Skeletal muscle satellite cell (primary cell): Measurements from ENCODE around the gene DBF4. TPM values are rescaled to one million over a fixed set of nuclear protein-coding genes. Genes with fewer than 3 reads are reported as not detected.
"Not testable (repeated sequence)": the region's sequence is repeated elsewhere in the genome, so short reads cannot be mapped to it uniquely, and the experiment has no call there.

Experiments
- H3K27me3 ChIP-seq: 2 replicates; pipeline ENCODE4 v1.7.0; 2013; ENCODE audit warnings: low read length; ENCODE audit not compliant: control insufficient read depth, insufficient read depth
- H3K36me3 ChIP-seq: 2 replicates; pipeline ENCODE4 v1.7.0; 2013; ENCODE audit warnings: mild to moderate bottlenecking, control low read depth, low read length; ENCODE audit not compliant: insufficient read depth
- H3K4me1 ChIP-seq: 2 replicates; pipeline ENCODE4 v1.7.0; 2013; ENCODE audit warnings: low read length; ENCODE audit not compliant: control insufficient read depth, insufficient read depth
- H3K4me2 ChIP-seq: 2 replicates; pipeline ENCODE4 v1.7.0; 2013; ENCODE audit warnings: mild to moderate bottlenecking, low read length
- H3K4me3 ChIP-seq: 2 replicates; pipeline ENCODE4 v1.7.0; 2013; ENCODE audit warnings: low read length
- H3K9ac ChIP-seq: 2 replicates; pipeline ENCODE4 v1.7.0; 2013; ENCODE audit warnings: mild to moderate bottlenecking, low read depth, low read length, moderate library complexity
- H3K9me3 ChIP-seq: replicated peaks from 2 replicates; pipeline ENCODE4 v1.7.0; 2013; ENCODE audit warnings: mild to moderate bottlenecking, control low read depth, low read length
- total RNA-seq: library from RNA; depleted of rRNA; stranded (reverse); fragments of >200 nt; gene quantifications from 2 replicates; pipeline ENCODE4 v1.2.3, GENCODE V29; 2012; rRNA removed

The DBF4 gene
- 30.8 and 34.0 TPM in 2 replicates for total RNA-seq

- H3K36me3 ChIP-seq, result no peaks in the 10 kb centered on the region
- no peaks in the 10 kb centered on the region for H3K9me3 ChIP-seq
- H3K4me2 ChIP-seq, result peak within 1 kb of the TSS; percentile 85
- peaks cover 24% of the 10 kb centered on the region for H3K4me1 ChIP-seq
- H3K27me3 ChIP-seq, result no peaks in the 10 kb centered on the region
- H3K9ac ChIP-seq, result peak within 1 kb of the TSS; percentile 94
- peak within 1 kb of the TSS; percentile 94 for H3K4me3 ChIP-seq
Observed at GRCh38 chr7:87876040-87876868, at the start of gene DBF4, which contains the start of gene SLC25A40. DBF4 (plus strand) TSS chr7:87876493; CDS start chr7:87876733, 240 bp downstream. SLC25A40 (minus strand) TSS chr7:87876360; CDS start chr7:87858727, 17,633 bp downstream.

GRCh38 chr7:87828383-87828782, 47.9 kb upstream of the DBF4 start:
- not testable (repeated sequence) for H3K9ac ChIP-seq, H3K36me3 ChIP-seq, H3K9me3 ChIP-seq, H3K4me3 ChIP-seq, H3K27me3 ChIP-seq, H3K4me2 ChIP-seq, H3K4me1 ChIP-seq

- Histone ChIP-seq H3K27me3 (no peaks in the 10 kb centered on the region), H3K9me3 (no peaks in the 10 kb centered on the region), H3K4me2 (no peak overlapping the region), H3K4me1 (no peaks in the 10 kb centered on the region), H3K4me3 (no peak overlapping the region), H3K9ac (no peak overlapping the region), H3K36me3 (no peaks in the 10 kb centered on the region)
Observed at GRCh38 chr7:87831097-87831496, 45.2 kb upstream of the DBF4 start.

GRCh38 chr7:87833130-87833529, 43.2 kb upstream of the DBF4 start:
- Histone ChIP-seq H3K27me3 (no peaks in the 10 kb centered on the region), H3K4me2 (no peak overlapping the region), H3K4me1 (no peaks in the 10 kb centered on the region), H3K4me3 (no peak overlapping the region), H3K9me3 (no peaks in the 10 kb centered on the region), H3K9ac (no peak overlapping the region), H3K36me3 (no peaks in the 10 kb centered on the region)

- Histone ChIP-seq H3K36me3 (peaks cover 2% of the 10 kb centered on the region), H3K9ac (no peak overlapping the region), H3K27me3 (no peaks in the 10 kb centered on the region), H3K4me1 (no peaks in the 10 kb centered on the region), H3K4me3 (no peak overlapping the region), H3K4me2 (no peak overlapping the region), H3K9me3 (no peaks in the 10 kb centered on the region)
Observed at GRCh38 chr7:87837597-87837996, 38.7 kb upstream of the DBF4 start.

- H3K36me3 ChIP-seq, result peaks cover 7% of the 10 kb centered on the region
- H3K9me3 ChIP-seq, result no peaks in the 10 kb centered on the region
- no peak overlapping the region for H3K9ac ChIP-seq
- no peak overlapping the region for H3K4me3 ChIP-seq
- H3K4me1 ChIP-seq, result peaks cover 4% of the 10 kb centered on the region
- no peaks in the 10 kb centered on the region for H3K27me3 ChIP-seq
- no peak overlapping the region for H3K4me2 ChIP-seq
Observed at GRCh38 chr7:87850836-87851593, 25.3 kb upstream of the DBF4 start.

GRCh38 chr7:87852306-87852705, 24.0 kb upstream of the DBF4 start:
- Histone ChIP-seq H3K4me1 (peaks cover 4% of the 10 kb centered on the region), H3K36me3 (peaks cover 5% of the 10 kb centered on the region), H3K9ac (no peak overlapping the region), H3K27me3 (no peaks in the 10 kb centered on the region), H3K9me3 (no peaks in the 10 kb centered on the region), H3K4me3 (no peak overlapping the region), H3K4me2 (no peak overlapping the region)

- Histone ChIP-seq H3K4me3 (no peak overlapping the region), H3K36me3 (peaks cover 6% of the 10 kb centered on the region), H3K27me3 (no peaks in the 10 kb centered on the region), H3K9me3 (no peaks in the 10 kb centered on the region), H3K4me2 (no peak overlapping the region), H3K9ac (no peak overlapping the region), H3K4me1 (peaks cover 4% of the 10 kb centered on the region)
Observed at GRCh38 chr7:87853237-87853864, 22.9 kb upstream of the DBF4 start.

- H3K9ac ChIP-seq, result no peak overlapping the region
- peaks cover 6% of the 10 kb centered on the region for H3K36me3 ChIP-seq
- H3K4me1 ChIP-seq, result no peaks in the 10 kb centered on the region
- H3K27me3 ChIP-seq, result no peaks in the 10 kb centered on the region
- no peak overlapping the region for H3K4me3 ChIP-seq
- H3K9me3 ChIP-seq, result no peaks in the 10 kb centered on the region
- no peak overlapping the region for H3K4me2 ChIP-seq
Observed at GRCh38 chr7:87858417-87859100, 17.7 kb upstream of the DBF4 start.

GRCh38 chr7:87866089-87866488, 10.2 kb upstream of the DBF4 start:
- H3K9me3 ChIP-seq, result peaks cover 4% of the 10 kb centered on the region
- no peaks in the 10 kb centered on the region for H3K4me1 ChIP-seq
- no peaks in the 10 kb centered on the region for H3K27me3 ChIP-seq
- H3K4me3 ChIP-seq, result no peak overlapping the region
- H3K4me2 ChIP-seq, result no peak overlapping the region
- peaks cover 10% of the 10 kb centered on the region for H3K36me3 ChIP-seq
- H3K9ac ChIP-seq, result no peak overlapping the region

GRCh38 chr7:87866533-87866932, 9.8 kb upstream of the DBF4 start:
- not testable (repeated sequence) for H3K9ac ChIP-seq, H3K36me3 ChIP-seq, H3K4me1 ChIP-seq, H3K9me3 ChIP-seq, H3K4me3 ChIP-seq, H3K4me2 ChIP-seq, H3K27me3 ChIP-seq
